Fibroblast of gingiva (primary cell): Measurements from ENCODE around the gene LRMDA.

Experiments used
- DNase-seq: peaks from one replicate; pipeline ENCODE4 v3.0.0-alpha.2; 2011; ENCODE audit warnings: low read depth

The LRMDA gene

GRCh38 chr10:75476985-75477384, 45.6 kb downstream of the LRMDA start:
- DNase-seq: no peak

GRCh38 chr10:75477680-75478079, 46.3 kb downstream of the LRMDA start:
- no peak for DNase-seq

- DNase-seq: no peak
Measured at GRCh38 chr10:75480374-75480773, 49.0 kb downstream of the LRMDA start.

GRCh38 chr10:75483188-75483587, 51.8 kb downstream of the LRMDA start:
- no peak for DNase-seq

GRCh38 chr10:75484717-75485116, 53.3 kb downstream of the LRMDA start:
- no peak for DNase-seq

GRCh38 chr10:75486591-75486990, 55.2 kb downstream of the LRMDA start:
- no peak for DNase-seq

- DNase-seq: no peak
Measured at GRCh38 chr10:75487087-75487754, 55.8 kb downstream of the LRMDA start.

- no peak for DNase-seq
Measured at GRCh38 chr10:75487755-75488125, 56.3 kb downstream of the LRMDA start.

- no peak for DNase-seq
Measured at GRCh38 chr10:75492173-75492925, 60.9 kb downstream of the LRMDA start.

- no peak for DNase-seq
Measured at GRCh38 chr10:75493464-75493863, 62.0 kb downstream of the LRMDA start.

GRCh38 chr10:75495434-75496190, 64.2 kb downstream of the LRMDA start:
- no peak for DNase-seq

GRCh38 chr10:75496191-75496567, 64.8 kb downstream of the LRMDA start:
- no peak for DNase-seq

GRCh38 chr10:75497997-75498883, 66.8 kb downstream of the LRMDA start:
- DNase-seq: peak; percentile 68

- no peak for DNase-seq
Measured at GRCh38 chr10:75498884-75499350, 67.5 kb downstream of the LRMDA start.

- no peak for DNase-seq
Measured at GRCh38 chr10:75499556-75500160, 68.2 kb downstream of the LRMDA start.

GRCh38 chr10:75502389-75502788, 71.0 kb downstream of the LRMDA start:
- no peak for DNase-seq

GRCh38 chr10:75502838-75503237, 71.4 kb downstream of the LRMDA start:
- no peak for DNase-seq

GRCh38 chr10:75505293-75505692, 73.9 kb downstream of the LRMDA start:
- no peak for DNase-seq

GRCh38 chr10:75505840-75506506, 74.5 kb downstream of the LRMDA start:
- DNase-seq: no peak

GRCh38 chr10:75506930-75507329, 75.5 kb downstream of the LRMDA start:
- DNase-seq: no peak

- no peak for DNase-seq
Measured at GRCh38 chr10:75507469-75507868, 76.0 kb downstream of the LRMDA start.
